ENCODE data around the gene ADAM12.

DNA sequence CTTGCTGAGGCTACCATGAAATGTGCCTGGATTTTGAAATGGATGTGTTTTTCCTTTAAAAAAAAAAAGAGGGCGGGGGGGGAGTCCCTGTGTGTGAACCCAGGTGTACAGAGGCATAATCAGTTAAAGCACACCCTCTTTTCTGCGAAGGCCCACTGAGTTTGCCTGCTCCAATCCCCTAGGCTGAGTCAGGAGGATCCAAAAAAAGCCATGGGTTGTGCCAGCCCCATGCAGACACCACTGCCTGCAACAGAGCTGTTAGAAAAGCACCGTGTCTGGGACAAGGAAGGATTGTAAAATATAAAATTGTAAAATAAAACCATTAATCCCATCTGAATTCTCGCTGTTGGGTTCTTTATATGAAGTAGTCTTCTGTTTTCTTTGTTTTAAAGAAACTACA lies 217.9 kb downstream of the ADAM12 start:
- TF ChIP-seq, protein P1, sequence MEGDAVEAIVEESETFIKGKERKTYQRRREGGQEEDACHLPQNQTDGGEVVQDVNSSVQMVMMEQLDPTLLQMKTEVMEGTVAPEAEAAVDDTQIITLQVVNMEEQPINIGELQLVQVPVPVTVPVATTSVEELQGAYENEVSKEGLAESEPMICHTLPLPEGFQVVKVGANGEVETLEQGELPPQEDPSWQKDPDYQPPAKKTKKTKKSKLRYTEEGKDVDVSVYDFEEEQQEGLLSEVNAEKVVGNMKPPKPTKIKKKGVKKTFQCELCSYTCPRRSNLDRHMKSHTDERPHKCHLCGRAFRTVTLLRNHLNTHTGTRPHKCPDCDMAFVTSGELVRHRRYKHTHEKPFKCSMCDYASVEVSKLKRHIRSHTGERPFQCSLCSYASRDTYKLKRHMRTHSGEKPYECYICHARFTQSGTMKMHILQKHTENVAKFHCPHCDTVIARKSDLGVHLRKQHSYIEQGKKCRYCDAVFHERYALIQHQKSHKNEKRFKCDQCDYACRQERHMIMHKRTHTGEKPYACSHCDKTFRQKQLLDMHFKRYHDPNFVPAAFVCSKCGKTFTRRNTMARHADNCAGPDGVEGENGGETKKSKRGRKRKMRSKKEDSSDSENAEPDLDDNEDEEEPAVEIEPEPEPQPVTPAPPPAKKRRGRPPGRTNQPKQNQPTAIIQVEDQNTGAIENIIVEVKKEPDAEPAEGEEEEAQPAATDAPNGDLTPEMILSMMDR (conservative IDR thresholded peaks at IDR 0.05; ENCODE audit: low read length) = no peak
- no peak for TF ChIP-seq EZH2phosphoT487 (IDR thresholded peaks at IDR 0.05; ENCODE audit: borderline replicate concordance)

Data from Loucy (cell line).